SJCRH30 (cell line): Measurements from ENCODE around the gene HLCS. TPM values are rescaled to one million over a fixed set of nuclear protein-coding genes. Genes with fewer than 3 reads are reported as not detected.
A peak's percentile ranks its signal among the peaks of the same experiment; 100 is the strongest.

Experiments used
- DNase-seq, 2 experiments: peaks; one replicate each; pipeline ENCODE4 v3.0.0-alpha.2; 2015 to 2020
- H3K27ac ChIP-seq: fragments of 250-450 bp; sonication (Bioruptor Pico); 2 replicates; pipeline ENCODE4 v1.5.1; 2020; ENCODE audit warnings: mild to moderate bottlenecking, moderate library complexity
- H3K27me3 ChIP-seq: fragments of 250-450 bp; sonication (Bioruptor Pico); 2 replicates; pipeline ENCODE4 v1.5.1; 2020; ENCODE audit warnings: mild to moderate bottlenecking, moderate library complexity
- H3K36me3 ChIP-seq: fragments of 250-450 bp; sonication (Bioruptor Pico); 2 replicates; pipeline ENCODE4 v1.5.1; 2020; ENCODE audit warnings: mild to moderate bottlenecking, moderate library complexity
- H3K4me1 ChIP-seq: fragments of 250-450 bp; sonication (Bioruptor Pico); 2 replicates; pipeline ENCODE4 v1.5.1; 2020; ENCODE audit warnings: mild to moderate bottlenecking, moderate library complexity
- H3K4me3 ChIP-seq: fragments of 250-450 bp; sonication (Bioruptor Pico); 2 replicates; pipeline ENCODE4 v1.5.1; 2020; ENCODE audit warnings: mild to moderate bottlenecking, moderate library complexity
- H3K9me3 ChIP-seq: fragments of 250-450 bp; sonication (Bioruptor Pico); replicated peaks from 2 replicates; pipeline ENCODE4 v1.5.1; 2020; ENCODE audit warnings: mild to moderate bottlenecking, moderate library complexity
- total RNA-seq: library from RNA; depleted of rRNA; stranded (reverse); fragments of >200 nt; shearing (Covaris generic); gene quantifications from 2 replicates; pipeline ENCODE4 v1.2.3, GENCODE V29; 2014

The HLCS gene
- total RNA-seq, 1 experiment from 2014 or later, result 15.3 TPM

DNA sequence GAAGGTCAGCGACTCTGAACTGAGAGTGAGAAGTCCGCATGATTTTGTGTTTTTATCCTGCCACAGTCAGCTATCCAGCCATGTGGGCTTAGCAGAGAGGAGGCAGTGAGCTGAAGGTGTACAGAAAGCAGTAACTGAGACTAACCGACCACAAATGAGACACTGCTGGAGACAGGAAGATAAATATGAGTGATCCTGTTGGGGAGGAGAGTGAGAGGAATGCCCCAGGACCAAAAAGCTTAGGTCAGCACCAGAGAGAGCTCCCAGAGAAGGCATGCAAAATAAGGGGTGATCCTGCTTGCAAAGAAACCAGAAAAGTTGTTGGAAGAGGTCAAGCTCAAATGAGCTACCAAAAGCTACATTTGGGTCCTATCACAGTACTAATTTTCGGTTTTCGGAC lies 63.7 kb downstream of the HLCS start:
- no peaks in the 10 kb centered on the region for H3K36me3 ChIP-seq
- H3K27ac ChIP-seq, result no peak overlapping the region
- H3K9me3 ChIP-seq, result no peaks in the 10 kb centered on the region
- no peaks in the 10 kb centered on the region for H3K27me3 ChIP-seq
- DNase-seq, result no peak
- H3K4me1 ChIP-seq, result no peaks in the 10 kb centered on the region
- H3K4me3 ChIP-seq, result no peak overlapping the region

DNA sequence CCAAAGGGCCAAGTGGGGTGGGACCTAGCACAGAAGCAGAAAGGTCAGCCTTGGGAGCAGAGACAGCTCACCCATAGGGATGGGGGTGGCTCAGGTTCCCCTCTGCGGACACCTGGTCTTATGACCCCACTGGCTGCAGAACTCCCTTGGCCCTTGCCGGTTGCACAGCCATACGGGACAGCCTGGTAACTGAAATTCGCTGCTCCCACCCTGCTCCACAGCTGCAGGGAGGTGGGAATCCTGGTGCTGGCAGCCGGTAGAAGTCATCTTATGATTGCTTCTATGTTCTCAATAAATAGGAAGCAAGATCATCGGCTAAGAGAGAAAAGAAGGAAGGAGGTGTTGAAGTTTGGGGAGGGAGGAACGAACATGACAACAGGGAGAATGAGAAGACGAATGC lies 64.1 kb downstream of the HLCS start:
- H3K4me3 ChIP-seq, result no peak overlapping the region
- no peaks in the 10 kb centered on the region for H3K36me3 ChIP-seq
- no peaks in the 10 kb centered on the region for H3K27me3 ChIP-seq
- no peaks in the 10 kb centered on the region for H3K4me1 ChIP-seq
- H3K27ac ChIP-seq, result no peak overlapping the region
- no peaks in the 10 kb centered on the region for H3K9me3 ChIP-seq
- DNase-seq, result no peak

GRCh38 chr21:36901575-36901974 lies 64.9 kb downstream of the HLCS start:
- Histone ChIP-seq H3K4me1 (no peaks in the 10 kb centered on the region), H3K4me3 (no peak overlapping the region), H3K27ac (no peak overlapping the region), H3K36me3 (no peaks in the 10 kb centered on the region), H3K9me3 (no peaks in the 10 kb centered on the region), H3K27me3 (no peaks in the 10 kb centered on the region)
- DNase-seq, result no peak

- H3K4me1 ChIP-seq, result no peaks in the 10 kb centered on the region
- H3K4me3 ChIP-seq, result no peak overlapping the region
- no peak overlapping the region for H3K27ac ChIP-seq
- H3K9me3 ChIP-seq, result no peaks in the 10 kb centered on the region
- no peaks in the 10 kb centered on the region for H3K27me3 ChIP-seq
- DNase-seq, result no peak
- no peaks in the 10 kb centered on the region for H3K36me3 ChIP-seq
These were observed 72.9 kb downstream of the HLCS start for GRCh38 chr21:36893581-36893980.

GRCh38 chr21:36892201-36892600 lies 74.3 kb downstream of the HLCS start:
- peaks cover 3% of the 10 kb centered on the region; the same call in 1 of the 2 replicates for H3K4me1 ChIP-seq
- DNase-seq, result no peak
- H3K9me3 ChIP-seq, result no peaks in the 10 kb centered on the region

DNA sequence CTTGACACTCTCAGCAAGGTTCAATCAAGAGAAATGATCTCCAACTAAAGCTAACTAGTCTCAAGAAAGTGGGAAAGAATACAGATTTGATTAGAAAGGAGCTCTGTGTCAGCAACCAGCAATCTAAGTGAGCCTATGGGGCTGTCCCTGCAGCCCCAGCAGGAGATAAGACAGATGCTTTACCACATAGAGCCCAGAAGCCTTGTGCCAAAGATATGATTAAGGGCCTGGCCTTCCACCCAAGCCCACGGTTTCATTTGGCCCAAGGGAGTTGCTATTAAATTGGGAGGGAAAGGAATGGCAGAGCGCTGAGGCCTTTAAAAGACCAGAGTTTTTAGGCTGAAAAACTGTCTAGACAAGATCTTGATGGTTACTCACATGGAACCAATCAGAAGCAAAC lies 74.8 kb downstream of the HLCS start:
- Histone ChIP-seq H3K4me1 (peaks cover 3% of the 10 kb centered on the region; the same call in 1 of the 2 replicates), H3K27ac (no peak overlapping the region), H3K4me3 (no peak overlapping the region), H3K27me3 (no peaks in the 10 kb centered on the region), H3K9me3 (no peaks in the 10 kb centered on the region), H3K36me3 (no peaks in the 10 kb centered on the region)
- no peak for DNase-seq

More at GRCh38 chr21:36892201-36892600, 74.3 kb downstream of the HLCS start:
- no peaks in the 10 kb centered on the region for H3K27me3 ChIP-seq
- no peaks in the 10 kb centered on the region for H3K36me3 ChIP-seq
- H3K27ac ChIP-seq, result no peak overlapping the region
- H3K4me3 ChIP-seq, result no peak overlapping the region

DNA sequence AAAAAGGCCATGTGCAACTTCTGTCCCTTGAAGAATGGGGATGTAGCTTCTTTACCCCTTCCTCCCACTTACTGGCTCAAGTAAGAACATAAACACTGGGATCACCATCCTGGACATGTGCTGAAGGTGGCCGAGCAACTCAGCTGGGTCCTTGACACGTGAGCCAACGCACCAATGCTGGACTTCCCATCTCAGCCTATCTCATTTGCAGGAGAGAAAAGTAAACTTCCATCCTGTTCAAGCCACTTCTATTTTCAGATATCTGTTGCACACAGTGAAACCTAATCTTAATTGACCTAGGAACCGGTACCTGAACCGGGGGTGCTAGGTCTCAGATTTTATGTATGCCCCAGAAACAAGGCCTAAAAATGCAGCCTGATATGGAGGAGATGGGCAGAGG lies 75.3 kb downstream of the HLCS start:
- H3K4me1 ChIP-seq, result peaks cover 3% of the 10 kb centered on the region; the same call in 1 of the 2 replicates
- H3K27me3 ChIP-seq, result no peaks in the 10 kb centered on the region
- H3K4me3 ChIP-seq, result no peak overlapping the region
- no peaks in the 10 kb centered on the region for H3K9me3 ChIP-seq
- H3K36me3 ChIP-seq, result no peaks in the 10 kb centered on the region
- no peak overlapping the region for H3K27ac ChIP-seq
- DNase-seq, result no peak

GRCh38 chr21:36890086-36890485 lies 76.4 kb downstream of the HLCS start:
- H3K27ac ChIP-seq, result no peak overlapping the region
- peaks cover 3% of the 10 kb centered on the region; the same call in 1 of the 2 replicates for H3K4me1 ChIP-seq
- no peaks in the 10 kb centered on the region for H3K27me3 ChIP-seq
- H3K4me3 ChIP-seq, result no peak overlapping the region
- no peaks in the 10 kb centered on the region for H3K36me3 ChIP-seq
- no peaks in the 10 kb centered on the region for H3K9me3 ChIP-seq
- no peak for DNase-seq

DNA sequence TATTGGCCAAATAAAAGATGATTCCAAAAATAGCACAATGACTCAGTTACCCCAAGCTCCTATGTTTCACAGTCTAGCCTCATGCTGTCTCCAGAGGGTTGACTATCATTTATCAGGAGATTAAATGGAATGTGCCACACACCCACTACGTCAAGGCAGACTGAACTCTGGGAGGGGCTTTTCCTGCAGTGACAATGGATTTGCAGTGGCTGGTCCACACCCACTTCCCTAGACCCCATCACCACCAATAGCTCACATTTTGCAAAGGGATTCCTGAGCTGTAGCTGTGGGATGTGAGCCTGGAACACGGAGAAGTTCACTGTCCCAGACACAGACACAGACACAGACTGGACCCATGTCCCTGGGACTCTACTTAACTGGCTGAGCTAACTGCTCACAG lies 77.1 kb downstream of the HLCS start:
- Histone ChIP-seq H3K27ac (no peak overlapping the region), H3K27me3 (no peaks in the 10 kb centered on the region), H3K36me3 (no peaks in the 10 kb centered on the region), H3K4me1 (peaks cover 3% of the 10 kb centered on the region; the same call in 1 of the 2 replicates), H3K9me3 (0 out of 2 replicates have a peak, but pooled peaks cover 2% of the 10 kb centered on the region), H3K4me3 (no peak overlapping the region)
- DNase-seq, result no peak

GRCh38 chr21:36888466-36888865 lies 78.0 kb downstream of the HLCS start:
- Histone ChIP-seq H3K27ac (peak overlapping the region; percentile 28; the same call in 1 of the 2 replicates), H3K4me1 (peaks cover 3% of the 10 kb centered on the region; the same call in 1 of the 2 replicates), H3K36me3 (no peaks in the 10 kb centered on the region), H3K4me3 (no peak overlapping the region), H3K9me3 (peaks cover 8% of the 10 kb centered on the region; the same call in 1 of the 2 replicates), H3K27me3 (no peaks in the 10 kb centered on the region)
- no peak for DNase-seq

DNA sequence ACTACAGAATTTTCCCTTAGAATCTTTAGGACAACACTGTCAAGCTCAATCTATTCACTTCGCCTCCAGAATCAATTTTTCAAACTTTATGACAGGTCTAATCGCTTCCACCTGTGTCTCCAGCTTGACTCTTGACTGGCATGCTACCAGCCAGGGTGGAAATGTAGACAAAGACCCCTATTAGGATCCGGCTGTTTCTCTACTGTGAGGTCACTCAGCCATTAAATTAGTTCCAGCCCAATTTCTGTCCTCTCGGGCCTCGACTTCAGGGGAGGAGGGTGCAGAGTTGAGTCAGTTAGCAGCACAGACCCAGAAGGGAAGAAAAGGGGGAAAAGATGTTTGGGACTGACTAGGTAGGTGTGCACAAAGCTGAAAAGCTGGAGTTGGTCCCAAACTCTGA lies 78.5 kb downstream of the HLCS start:
- no peaks in the 10 kb centered on the region for H3K36me3 ChIP-seq
- DNase-seq, result peak; percentile 44 to 72

DNA sequence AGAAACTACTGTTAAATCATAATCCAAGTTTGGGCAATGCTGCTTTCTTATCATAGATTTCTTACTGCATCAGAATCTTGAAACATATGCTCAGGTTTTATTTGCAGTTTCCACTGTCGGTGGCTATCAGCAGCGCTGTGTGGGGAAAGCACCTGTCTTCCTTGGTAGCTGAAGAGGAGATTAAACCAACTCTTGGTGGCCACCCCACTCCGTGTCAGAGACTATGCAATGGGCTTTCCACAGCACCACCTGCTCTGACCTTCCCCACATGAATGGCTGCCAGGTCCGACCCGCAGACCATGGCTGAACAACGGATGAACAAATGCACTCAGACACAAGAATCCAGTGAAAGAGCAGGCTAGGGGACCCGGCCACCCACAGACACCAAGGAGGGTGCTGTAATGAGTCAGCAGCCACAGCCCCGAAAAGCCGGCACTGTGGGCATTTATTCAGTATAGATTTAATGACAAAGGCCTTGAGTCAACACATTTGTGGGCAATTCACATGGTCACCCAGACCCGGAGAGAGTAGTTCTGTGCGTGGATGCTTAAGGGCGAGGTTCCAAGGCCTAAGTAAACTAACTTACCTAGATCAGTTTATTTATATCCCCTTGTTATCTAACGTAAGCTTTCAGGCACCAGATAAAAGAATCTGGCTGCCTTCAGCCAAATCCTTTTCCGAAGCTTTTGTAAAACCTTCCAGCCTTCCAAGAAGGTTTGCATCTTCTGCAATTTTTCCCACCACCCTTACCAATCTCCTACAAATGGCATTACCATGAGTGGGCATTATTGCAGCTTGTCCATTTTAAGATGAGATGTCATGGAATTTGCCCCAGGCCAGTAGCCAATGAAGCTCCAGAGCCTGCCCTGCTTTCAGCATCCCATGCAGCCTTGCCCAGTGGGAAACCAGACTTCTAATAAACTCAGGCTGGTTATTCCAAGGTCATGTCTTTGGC lies 82.7 kb downstream of the HLCS start:
- Histone ChIP-seq H3K36me3 (no peaks in the 10 kb centered on the region), H3K27me3 (no peaks in the 10 kb centered on the region), H3K27ac (no peak overlapping the region), H3K4me3 (no peak overlapping the region), H3K4me1 (peaks cover 3% of the 10 kb centered on the region), H3K9me3 (peaks cover 10% of the 10 kb centered on the region; the same call in 1 of the 2 replicates)
- DNase-seq, result no peak

More for the DNA sequence above, 78.5 kb downstream of the HLCS start:
- Histone ChIP-seq H3K27ac (peak overlapping the region; percentile 6; the same call in 1 of the 2 replicates), H3K27me3 (no peaks in the 10 kb centered on the region), H3K9me3 (peaks cover 10% of the 10 kb centered on the region; the same call in 1 of the 2 replicates), H3K4me3 (no peak overlapping the region), H3K4me1 (peaks cover 3% of the 10 kb centered on the region; the same call in 1 of the 2 replicates)

GRCh38 chr21:36882776-36883175 lies 83.7 kb downstream of the HLCS start:
- Histone ChIP-seq H3K4me3 (no peak overlapping the region), H3K27me3 (no peaks in the 10 kb centered on the region), H3K4me1 (peaks cover 3% of the 10 kb centered on the region), H3K27ac (no peak overlapping the region), H3K9me3 (peaks cover 10% of the 10 kb centered on the region; the same call in 1 of the 2 replicates), H3K36me3 (no peaks in the 10 kb centered on the region)
- DNase-seq, result no peak

- Histone ChIP-seq H3K27ac (no peak overlapping the region), H3K4me3 (no peak overlapping the region), H3K4me1 (no peaks in the 10 kb centered on the region; the same call in 1 of the 2 replicates)
These were observed 85.2 kb downstream of the HLCS start for GRCh38 chr21:36881228-36881627.

DNA sequence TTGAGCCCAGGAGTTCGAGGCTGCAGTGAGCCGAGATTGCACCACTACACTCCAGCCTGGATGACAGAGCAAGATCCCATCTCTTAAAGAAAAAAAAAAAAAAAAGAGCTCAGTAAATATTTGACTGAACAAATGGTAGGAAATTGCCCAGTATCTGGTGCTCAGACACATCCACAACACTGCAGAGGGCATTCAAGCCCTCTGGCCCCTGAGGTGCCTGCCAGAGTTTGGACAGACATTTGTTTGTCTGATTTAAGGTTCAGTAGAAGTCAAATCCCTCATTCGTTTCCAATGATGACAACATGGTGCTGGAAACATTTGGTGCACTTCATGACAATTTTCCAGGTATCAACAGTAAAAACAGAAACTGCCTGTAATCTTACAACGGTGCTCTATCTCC lies 86.6 kb downstream of the HLCS start:
- no peak for DNase-seq
- no peaks in the 10 kb centered on the region for H3K36me3 ChIP-seq
- H3K27ac ChIP-seq, result no peak overlapping the region
- peaks cover 10% of the 10 kb centered on the region; the same call in 1 of the 2 replicates for H3K9me3 ChIP-seq
- H3K4me3 ChIP-seq, result no peak overlapping the region
- H3K4me1 ChIP-seq, result no peaks in the 10 kb centered on the region; the same call in 1 of the 2 replicates
- no peaks in the 10 kb centered on the region for H3K27me3 ChIP-seq

More at GRCh38 chr21:36881228-36881627, 85.2 kb downstream of the HLCS start:
- Histone ChIP-seq H3K9me3 (peaks cover 10% of the 10 kb centered on the region; the same call in 1 of the 2 replicates), H3K27me3 (no peaks in the 10 kb centered on the region), H3K36me3 (no peaks in the 10 kb centered on the region)
- peak; percentile 20 to 39 for DNase-seq
